ENCODE results near the gene SYP.

The SYP gene

DNA sequence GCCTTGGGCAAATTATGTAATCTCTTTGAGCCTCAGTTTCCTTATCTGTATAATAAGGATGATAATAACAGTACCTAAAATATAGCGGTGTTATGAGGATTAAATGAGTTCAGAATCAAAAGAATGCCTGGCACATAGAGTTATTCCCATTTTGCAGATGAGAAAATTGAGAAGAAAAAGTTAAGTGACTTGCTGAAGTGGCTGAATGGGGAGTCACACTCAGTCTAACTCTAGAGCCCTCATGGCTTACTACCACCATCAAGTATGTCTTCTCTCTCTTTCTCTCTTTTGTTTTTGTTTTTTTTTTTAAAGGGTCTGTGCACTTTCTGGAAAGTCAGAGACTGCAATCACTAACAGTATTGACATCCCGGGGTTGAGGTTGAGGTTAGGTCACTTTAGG lies 32.5 kb upstream of the SYP start:
- DNase-seq (ENCODE audit: low read depth): no peak
- TF ChIP-seq, protein P1, sequence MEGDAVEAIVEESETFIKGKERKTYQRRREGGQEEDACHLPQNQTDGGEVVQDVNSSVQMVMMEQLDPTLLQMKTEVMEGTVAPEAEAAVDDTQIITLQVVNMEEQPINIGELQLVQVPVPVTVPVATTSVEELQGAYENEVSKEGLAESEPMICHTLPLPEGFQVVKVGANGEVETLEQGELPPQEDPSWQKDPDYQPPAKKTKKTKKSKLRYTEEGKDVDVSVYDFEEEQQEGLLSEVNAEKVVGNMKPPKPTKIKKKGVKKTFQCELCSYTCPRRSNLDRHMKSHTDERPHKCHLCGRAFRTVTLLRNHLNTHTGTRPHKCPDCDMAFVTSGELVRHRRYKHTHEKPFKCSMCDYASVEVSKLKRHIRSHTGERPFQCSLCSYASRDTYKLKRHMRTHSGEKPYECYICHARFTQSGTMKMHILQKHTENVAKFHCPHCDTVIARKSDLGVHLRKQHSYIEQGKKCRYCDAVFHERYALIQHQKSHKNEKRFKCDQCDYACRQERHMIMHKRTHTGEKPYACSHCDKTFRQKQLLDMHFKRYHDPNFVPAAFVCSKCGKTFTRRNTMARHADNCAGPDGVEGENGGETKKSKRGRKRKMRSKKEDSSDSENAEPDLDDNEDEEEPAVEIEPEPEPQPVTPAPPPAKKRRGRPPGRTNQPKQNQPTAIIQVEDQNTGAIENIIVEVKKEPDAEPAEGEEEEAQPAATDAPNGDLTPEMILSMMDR (IDR thresholded peaks at IDR 0.05; ENCODE audit: low read length, missing control alignments): no peak
- H3K4me3 ChIP-seq (replicated peaks; ENCODE audit: low read depth, low read length): no peak overlapping the region

- DNase-seq (ENCODE audit: low read depth): no peak
- no peak overlapping the region for H3K4me3 ChIP-seq (replicated peaks; ENCODE audit: low read depth, low read length)
- TF ChIP-seq, protein P1 (IDR thresholded peaks at IDR 0.05; ENCODE audit: low read length, missing control alignments): no peak
These were observed 31.5 kb upstream of the SYP start for GRCh38 chrX:49231333-49232000.

DNA sequence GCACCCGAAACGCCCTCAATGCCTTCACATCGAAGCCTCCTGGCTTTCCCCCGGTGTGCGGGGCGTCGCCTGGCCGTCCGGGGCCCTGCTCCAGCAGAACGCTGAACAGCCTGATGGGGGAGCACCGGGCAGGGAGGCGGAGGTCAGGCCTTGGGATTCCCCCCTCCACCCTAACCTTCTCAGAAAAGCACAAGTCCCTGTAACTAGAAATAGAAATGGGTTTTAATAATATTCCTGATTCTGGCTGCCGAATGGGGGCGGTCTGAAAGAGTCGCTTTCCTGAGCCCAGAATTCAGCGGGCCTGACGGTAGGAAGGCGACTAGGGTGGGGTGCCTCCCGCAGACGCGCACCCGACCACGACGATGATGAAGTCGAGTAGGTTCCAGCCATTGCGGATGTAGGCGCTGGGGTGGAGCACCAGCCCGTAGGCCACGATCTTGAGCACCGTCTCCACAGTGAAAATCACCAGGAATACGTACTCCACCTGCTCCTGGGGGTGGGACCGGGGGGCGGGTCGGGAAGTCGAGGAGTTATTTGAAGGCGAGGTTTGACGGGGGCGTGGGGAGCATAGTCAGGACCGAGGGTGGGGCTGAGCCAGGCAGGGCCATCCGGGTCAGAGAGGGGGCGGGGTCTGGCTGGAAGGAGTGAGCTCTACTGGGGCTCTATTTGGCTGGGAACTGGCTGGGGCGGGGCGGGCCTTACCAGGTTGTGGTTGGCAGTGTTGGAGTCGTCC lies 30.7 kb upstream of the SYP start:
- DNase-seq (ENCODE audit: low read depth): no peak
- no peak overlapping the region for H3K4me3 ChIP-seq (replicated peaks; ENCODE audit: low read depth, low read length)
- TF ChIP-seq, protein P1 (IDR thresholded peaks at IDR 0.05; ENCODE audit: low read length, missing control alignments): no peak

DNA sequence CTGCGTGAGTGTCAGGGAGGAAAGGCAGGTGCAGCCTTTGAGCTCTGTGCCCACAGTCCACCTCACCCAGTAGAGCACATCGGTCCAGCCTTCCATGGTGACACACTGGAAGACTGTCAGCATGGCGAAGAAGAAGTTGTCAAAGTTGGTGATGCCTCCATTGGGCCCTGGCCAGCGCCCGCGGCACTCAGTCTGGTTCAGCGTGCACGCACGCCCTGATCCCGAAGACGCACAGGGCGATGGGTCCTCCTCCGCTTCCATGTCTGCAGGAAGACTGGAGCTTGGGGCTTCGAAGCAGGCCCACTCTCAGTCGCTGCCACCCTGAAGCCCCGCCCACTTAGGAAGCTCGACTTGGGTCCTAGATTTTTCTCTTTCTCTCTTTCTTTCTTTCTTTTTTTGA lies 28.2 kb upstream of the SYP start:
- no peak for DNase-seq (ENCODE audit: low read depth)
- TF ChIP-seq, protein P1 (IDR thresholded peaks at IDR 0.05; ENCODE audit: low read length, missing control alignments): no peak
- no peak overlapping the region for H3K4me3 ChIP-seq (replicated peaks; ENCODE audit: low read depth, low read length)

DNA sequence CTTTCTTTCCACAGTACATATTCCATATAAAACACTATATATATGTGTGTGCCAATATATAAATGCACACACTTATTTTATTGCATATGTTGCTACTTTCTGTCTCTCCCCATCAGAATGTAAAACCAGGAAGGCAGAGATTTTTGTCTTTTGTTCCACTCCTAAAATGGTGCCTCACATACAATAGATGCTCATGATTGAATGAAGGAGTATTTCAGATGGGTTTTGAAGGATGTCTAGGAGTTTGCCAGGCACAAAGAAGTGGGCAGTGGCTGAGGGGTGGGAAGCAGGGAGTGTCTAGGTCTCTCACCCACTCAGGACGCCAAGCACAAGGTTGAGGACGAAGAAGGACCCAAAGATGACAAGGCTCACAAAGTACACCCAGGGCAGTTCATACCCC lies 27.7 kb upstream of the SYP start:
- TF ChIP-seq, protein P1 (IDR thresholded peaks at IDR 0.05; ENCODE audit: low read length, missing control alignments): no peak
- no peak for DNase-seq (ENCODE audit: low read depth)
- no peak overlapping the region for H3K4me3 ChIP-seq (replicated peaks; ENCODE audit: low read depth, low read length)

- H3K4me3 ChIP-seq (replicated peaks; ENCODE audit: low read depth, low read length): no peak overlapping the region
- TF ChIP-seq, protein P1 (IDR thresholded peaks at IDR 0.05; ENCODE audit: low read length, missing control alignments): no peak
- no peak for DNase-seq (ENCODE audit: low read depth)
These were observed 27.0 kb upstream of the SYP start for GRCh38 chrX:49226946-49227345.
